ENCODE measurements around the gene CCP110.

DNA sequence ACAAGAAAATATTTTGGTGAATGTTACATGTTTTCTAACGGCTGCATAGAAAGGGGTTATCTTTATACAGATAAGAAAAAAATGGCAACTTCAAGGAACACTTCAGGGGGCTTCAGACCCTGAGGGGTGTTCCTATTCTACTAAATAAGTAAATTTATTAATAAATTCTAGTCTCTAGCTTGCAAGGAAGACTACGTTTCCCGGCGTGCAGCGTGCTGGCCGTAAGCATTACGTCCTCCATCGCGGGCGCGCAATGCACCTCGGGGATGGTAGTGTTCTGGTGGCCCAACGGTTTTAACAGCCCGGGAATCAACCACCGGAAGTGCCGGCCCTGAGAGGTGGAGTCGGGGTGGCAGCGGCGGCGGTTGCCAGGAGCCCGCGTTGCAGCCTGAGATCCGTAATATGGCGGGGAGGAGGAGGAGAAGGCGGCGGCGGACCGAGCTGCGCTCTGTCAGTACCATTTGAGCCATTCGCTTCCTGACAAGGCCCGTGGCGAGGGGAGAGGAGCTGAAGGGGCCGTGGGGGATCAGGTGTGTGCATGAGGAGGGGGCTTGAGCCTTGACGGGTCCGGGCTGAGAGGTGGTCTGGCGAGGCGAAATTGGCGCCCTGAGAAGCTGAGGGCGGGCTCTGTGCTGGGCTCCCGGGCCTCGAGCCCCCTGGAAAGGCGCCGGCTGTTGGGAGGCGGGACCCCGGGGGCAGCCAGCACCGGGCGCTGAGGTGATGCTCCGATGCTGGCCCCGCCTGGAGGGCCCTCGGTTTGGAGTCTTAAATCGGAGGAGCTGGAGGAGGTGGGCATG is at the start of gene CCP110:
- TF ChIP-seq, protein P1, sequence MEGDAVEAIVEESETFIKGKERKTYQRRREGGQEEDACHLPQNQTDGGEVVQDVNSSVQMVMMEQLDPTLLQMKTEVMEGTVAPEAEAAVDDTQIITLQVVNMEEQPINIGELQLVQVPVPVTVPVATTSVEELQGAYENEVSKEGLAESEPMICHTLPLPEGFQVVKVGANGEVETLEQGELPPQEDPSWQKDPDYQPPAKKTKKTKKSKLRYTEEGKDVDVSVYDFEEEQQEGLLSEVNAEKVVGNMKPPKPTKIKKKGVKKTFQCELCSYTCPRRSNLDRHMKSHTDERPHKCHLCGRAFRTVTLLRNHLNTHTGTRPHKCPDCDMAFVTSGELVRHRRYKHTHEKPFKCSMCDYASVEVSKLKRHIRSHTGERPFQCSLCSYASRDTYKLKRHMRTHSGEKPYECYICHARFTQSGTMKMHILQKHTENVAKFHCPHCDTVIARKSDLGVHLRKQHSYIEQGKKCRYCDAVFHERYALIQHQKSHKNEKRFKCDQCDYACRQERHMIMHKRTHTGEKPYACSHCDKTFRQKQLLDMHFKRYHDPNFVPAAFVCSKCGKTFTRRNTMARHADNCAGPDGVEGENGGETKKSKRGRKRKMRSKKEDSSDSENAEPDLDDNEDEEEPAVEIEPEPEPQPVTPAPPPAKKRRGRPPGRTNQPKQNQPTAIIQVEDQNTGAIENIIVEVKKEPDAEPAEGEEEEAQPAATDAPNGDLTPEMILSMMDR (IDR thresholded peaks at IDR 0.05), result no peak
- TF ChIP-seq EZH2 (IDR thresholded peaks at IDR 0.05; ENCODE audit: borderline replicate concordance, insufficient read depth, low read depth, low read length, poor library complexity, severe bottlenecking), result no peak

Measured in B cell (primary cell).